Heart left ventricle (tissue), 13 donors: ENCODE results near the gene SPRYD7.

Experiments used
- CTCF ChIP-seq, 12 donors: fragments of 200-600 bp; sonication (generic) in 4 of 12; IDR thresholded peaks; one replicate each; pipeline versions ENCODE4 v1.5.0 to v1.8.0; 2018 to 2022; ENCODE audit warnings: antibody characterized with exemption in 12 of 12, mild to moderate bottlenecking in 5 of 12
- POLR2A ChIP-seq, 2 donors: fragments of 450-650 bp; IDR thresholded peaks; one replicate each; pipeline ENCODE4 v1.6.1; 2017; ENCODE audit warnings: antibody characterized with exemption in 2 of 2, mild to moderate bottlenecking in 2 of 2, moderate library complexity in 2 of 2
- donor health status: ischemic (EF 13 %, LVEDD 7.1; RV severe dilation, severe dysfunction).
- donor health status: DM: no; HTN: yes; CAD: no.
- donor health status: DM: no; HTN: no; CAD: no.
- donor health status: ischemic (EF 25% LVEDD 6.9; RV normal size, moderate dysfunction).
- donor health status: ischemic (EF 25% LVEDD 5.7; RV mildly dilated, moderate dysfunction).
- donor health status: ischemic (EF 35%, LVEDD 5.7; RV mildly dilated, moderate dysfunction).
- donor health status: nonischemic (EF 11% LVEDD 7.7; RV severe dilation, severe dysfunction).
- donor health status: DM: yes; HTN: yes; CAD: no.
- donor health status: PGD.
- donor health status: ischemic (EF 29% LVEDD 5.4; RV normal size, mild dysfunction).
- donor health status: nonischemic (EF 23%, LVEDD 6.1; RV moderate dilation, normal function).

- TF ChIP-seq CTCF (IDR thresholded peaks at IDR 0.05) (no peak), POLR2A (IDR thresholded peaks at IDR 0.05) (no peak)
Observed at GRCh38 chr13:49865218-49865617, 70.9 kb downstream of the SPRYD7 start.
